Measurements from ENCODE around the gene GPATCH2L.

Gene GPATCH2L

GRCh38 chr14:76201162-76201561 is 49.4 kb downstream of the GPATCH2L start:
- DNase-seq (ENCODE audit: low read depth) = no peak

GRCh38 chr14:76203086-76204001 is 51.6 kb downstream of the GPATCH2L start:
- no peak for DNase-seq (ENCODE audit: low read depth)

- no peak for DNase-seq (ENCODE audit: low read depth)
Measured at GRCh38 chr14:76204461-76205230, 52.9 kb downstream of the GPATCH2L start.

- DNase-seq (ENCODE audit: low read depth) = no peak
Measured at GRCh38 chr14:76205708-76206107, 54.0 kb downstream of the GPATCH2L start.

GRCh38 chr14:76208340-76208739 is 56.6 kb downstream of the GPATCH2L start:
- no peak for DNase-seq (ENCODE audit: low read depth)

- DNase-seq (ENCODE audit: low read depth) = no peak
Measured at GRCh38 chr14:76212242-76212641, 60.5 kb downstream of the GPATCH2L start.

- DNase-seq (ENCODE audit: low read depth) = no peak
Measured at GRCh38 chr14:76217179-76217578, 65.5 kb downstream of the GPATCH2L start.

- DNase-seq (ENCODE audit: low read depth) = no peak
Measured at GRCh38 chr14:76218662-76219061, 66.9 kb downstream of the GPATCH2L start.

GRCh38 chr14:76219873-76220272 is 68.2 kb downstream of the GPATCH2L start:
- no peak for DNase-seq (ENCODE audit: low read depth)

GRCh38 chr14:76227450-76228050 is 75.8 kb downstream of the GPATCH2L start:
- DNase-seq (ENCODE audit: low read depth) = no peak

- DNase-seq (ENCODE audit: low read depth) = no peak
Measured at GRCh38 chr14:76228138-76228537, 76.4 kb downstream of the GPATCH2L start.

GRCh38 chr14:76232800-76233199 is 81.1 kb downstream of the GPATCH2L start:
- DNase-seq (ENCODE audit: low read depth) = no peak

GRCh38 chr14:76235628-76236027 is 83.9 kb downstream of the GPATCH2L start:
- DNase-seq (ENCODE audit: low read depth) = no peak

- no peak for DNase-seq (ENCODE audit: low read depth)
Measured at GRCh38 chr14:76236172-76237130, 84.7 kb downstream of the GPATCH2L start.

- DNase-seq (ENCODE audit: low read depth) = no peak
Measured at GRCh38 chr14:76237349-76237990, 85.7 kb downstream of the GPATCH2L start.

- no peak for DNase-seq (ENCODE audit: low read depth)
Measured at GRCh38 chr14:76245097-76245496, 93.4 kb downstream of the GPATCH2L start.

GRCh38 chr14:76250302-76250701 is 98.6 kb downstream of the GPATCH2L start:
- no peak for DNase-seq (ENCODE audit: low read depth)

- no peak for DNase-seq (ENCODE audit: low read depth)
Measured at GRCh38 chr14:76252471-76252870, 100.7 kb downstream of the GPATCH2L start.

- no peak for DNase-seq (ENCODE audit: low read depth)
Measured at GRCh38 chr14:76253111-76253510, 101.4 kb downstream of the GPATCH2L start.

GRCh38 chr14:76256545-76256944 is 104.8 kb downstream of the GPATCH2L start:
- DNase-seq (ENCODE audit: low read depth) = no peak
